ENCODE results near the gene MFAP5.

DNA sequence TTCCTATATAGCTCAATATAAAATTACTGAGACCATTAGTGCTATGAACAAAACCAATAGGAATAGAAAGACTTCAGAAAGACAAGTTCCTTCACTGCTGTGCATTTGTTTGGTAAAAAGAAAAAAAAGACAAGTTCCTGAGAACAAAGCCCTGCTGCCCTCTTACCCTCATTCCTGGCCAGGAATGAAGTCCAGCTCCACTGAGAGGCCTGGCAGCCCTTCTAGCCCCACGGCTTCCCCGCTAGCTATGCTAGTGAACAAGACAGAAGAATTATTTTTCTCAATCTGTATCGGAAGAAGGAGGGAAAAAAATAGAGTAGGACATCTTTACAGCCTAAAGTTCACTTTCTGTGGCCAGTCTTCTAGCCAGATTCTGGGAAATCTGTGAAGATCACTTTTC is 1.6 kb downstream of the MFAP5 start:
- TF ChIP-seq POLR2A (IDR thresholded peaks at IDR 0.05; ENCODE audit: low read length), result no peak
- no peak for TF ChIP-seq GATA1 (IDR thresholded peaks at IDR 0.05; ENCODE audit: low read depth, low read length)
